Fibroblast of lung (primary cell): Measurements from ENCODE around the gene CERS6. TPM values are rescaled to one million over a fixed set of nuclear protein-coding genes. Genes with fewer than 3 reads are reported as not detected.

Source experiments
- DNase-seq, 2 donors: peaks; one replicate each; pipeline versions ENCODE4 v3.0.0 to v3.0.0-alpha.2; 2010; ENCODE audit warnings: low read depth in 2 of 2
- H2AFZ ChIP-seq: 2 replicates; pipeline ENCODE4 v1.5.1; 2012; ENCODE audit warnings: low read length, control low read depth, inconsistent platforms
- H3K27ac ChIP-seq: 2 replicates; pipeline ENCODE4 v1.5.1; 2011; ENCODE audit warnings: low read length, control low read depth; ENCODE audit not compliant: insufficient read depth
- H3K27me3 ChIP-seq: 2 replicates; pipeline ENCODE4 v1.5.1; 2011; ENCODE audit warnings: mild to moderate bottlenecking, low read length; ENCODE audit not compliant: control insufficient read depth, insufficient read depth
- H3K36me3 ChIP-seq: 2 replicates; pipeline ENCODE4 v1.5.1; 2011; ENCODE audit warnings: low read length; ENCODE audit not compliant: control insufficient read depth, insufficient read depth
- H3K4me1 ChIP-seq: 2 replicates; pipeline ENCODE4 v1.5.1; 2011; ENCODE audit warnings: low read length; ENCODE audit not compliant: control insufficient read depth, insufficient read depth; ENCODE audit errors: extremely low read depth
- H3K4me2 ChIP-seq: 2 replicates; pipeline ENCODE4 v1.5.1; 2011; ENCODE audit warnings: low read length, control low read depth; ENCODE audit not compliant: insufficient read depth; ENCODE audit errors: extremely low read depth
- H3K4me3 ChIP-seq, 4 experiments: fragments of 200-600 bp in 1 of 4; sonication (generic) in 1 of 4; replicated peaks in 1 of 4; 2 replicates each; pipeline ENCODE4 v1.5.1; 2011 to 2016; ENCODE audit warnings: low read length in 4 of 4, low read depth in 3 of 4, mild to moderate bottlenecking in 3 of 4, control low read depth in 2 of 4, inconsistent platforms in 1 of 4, mixed read lengths in 1 of 4; ENCODE audit not compliant: insufficient read depth in 1 of 4; ENCODE audit errors: control extremely low read depth in 1 of 4
- H3K79me2 ChIP-seq: 2 replicates; pipeline ENCODE4 v1.5.1; 2012; ENCODE audit warnings: mild to moderate bottlenecking, low read length, inconsistent platforms; ENCODE audit not compliant: control insufficient read depth, insufficient read depth
- H3K9ac ChIP-seq: 2 replicates; pipeline ENCODE4 v1.5.1; 2011; ENCODE audit warnings: mild to moderate bottlenecking, low read length, control low read depth; ENCODE audit not compliant: insufficient read depth
- H3K9me3 ChIP-seq: 2 replicates; pipeline ENCODE4 v1.5.1; 2012; ENCODE audit warnings: low read depth, low read length; ENCODE audit not compliant: control insufficient read depth, insufficient read depth
- H4K20me1 ChIP-seq: 2 replicates; pipeline ENCODE4 v1.5.1; 2011; ENCODE audit warnings: low read length; ENCODE audit not compliant: control insufficient read depth, insufficient read depth; ENCODE audit errors: extremely low read depth
- CTCF ChIP-seq, 2 donors: IDR thresholded peaks in 1 of 2; conservative IDR thresholded peaks in 1 of 2; 1 replicate in 1 of 2; 2 replicates in 1 of 2; pipeline ENCODE4 v1.5.1; 2011 to 2012; ENCODE audit warnings: low read length in 2 of 2, control low read depth in 1 of 2, inconsistent platforms in 1 of 2, low read depth in 1 of 2, mild to moderate bottlenecking in 1 of 2
- EZH2 ChIP-seq: IDR thresholded peaks from 2 replicates; pipeline ENCODE4 v1.5.1; 2012; ENCODE audit warnings: low read length, control low read depth, mild to moderate bottlenecking; ENCODE audit errors: missing control alignments
- polyA plus RNA-seq, 2 donors: library from polyadenylated mRNA; depleted of rRNA in 1 of 2; stranded (reverse) in 1 of 2; unstranded in 1 of 2; fragments of >200 nt; gene quantifications; 2 replicates each; pipeline ENCODE4 v1.2.1, GENCODE V29; 2011 to 2012; ENCODE audit warnings: missing spikeins in 1 of 2
- total RNA-seq: library from RNA; depleted of rRNA; stranded (reverse); fragments of >200 nt; gene quantifications from 2 replicates; pipeline ENCODE4 v1.2.1, GENCODE V29; 2014

CERS6 gene
- total and polyA plus RNA-seq, 2 donors (not counting 1 experiment from before 2014, with no cell fraction given): 7.2 to 16.5 TPM

- H3K9ac ChIP-seq: no peak overlapping the region
- H3K27ac ChIP-seq: no peak overlapping the region
- no peak overlapping the region for H3K4me3 ChIP-seq
- H4K20me1 ChIP-seq: no peaks in the 10 kb centered on the region
- no peaks in the 10 kb centered on the region for H3K36me3 ChIP-seq
- no peak overlapping the region for H2AFZ ChIP-seq
- no peaks in the 10 kb centered on the region for H3K79me2 ChIP-seq
- no peaks in the 10 kb centered on the region for H3K27me3 ChIP-seq
- no peaks in the 10 kb centered on the region for H3K4me1 ChIP-seq
- DNase-seq: peak; percentile 10 to 55
- H3K4me2 ChIP-seq: no peak overlapping the region
- no peaks in the 10 kb centered on the region for H3K9me3 ChIP-seq
- no peak for TF ChIP-seq EZH2
- TF ChIP-seq CTCF (conservative IDR thresholded peaks at IDR 0.05 in 1 of 2, IDR thresholded peaks at IDR 0.05 in 1 of 2; ENCODE audit: low read depth in 1 of 2, low read length in 2 of 2): no peak
Observed at GRCh38 chr2:168416555-168416954, 39.5 kb upstream of the CERS6 start.

- Histone ChIP-seq H4K20me1 (no peaks in the 10 kb centered on the region), H3K36me3 (no peaks in the 10 kb centered on the region), H3K79me2 (no peaks in the 10 kb centered on the region), H3K9ac (no peak overlapping the region), H3K9me3 (no peaks in the 10 kb centered on the region), H3K4me3 (no peak overlapping the region), H3K27me3 (no peaks in the 10 kb centered on the region), H2AFZ (no peak overlapping the region), H3K4me1 (no peaks in the 10 kb centered on the region), H3K27ac (no peak overlapping the region), H3K4me2 (no peak overlapping the region)
- TF ChIP-seq CTCF (conservative IDR thresholded peaks at IDR 0.05 in 1 of 2, IDR thresholded peaks at IDR 0.05 in 1 of 2; ENCODE audit: low read depth in 1 of 2, low read length in 2 of 2): no peak
- DNase-seq: no peak
Observed at GRCh38 chr2:168422584-168422983, 33.5 kb upstream of the CERS6 start.

GRCh38 chr2:168424112-168424951 lies 31.7 kb upstream of the CERS6 start:
- Histone ChIP-seq H3K79me2 (no peaks in the 10 kb centered on the region), H2AFZ (no peak overlapping the region), H3K9me3 (no peaks in the 10 kb centered on the region), H3K4me3 (no peak overlapping the region), H3K4me1 (no peaks in the 10 kb centered on the region), H4K20me1 (no peaks in the 10 kb centered on the region), H3K9ac (no peak overlapping the region), H3K36me3 (no peaks in the 10 kb centered on the region), H3K27me3 (no peaks in the 10 kb centered on the region), H3K27ac (no peak overlapping the region), H3K4me2 (no peak overlapping the region)
- DNase-seq: peak; percentile 37 to 82
- TF ChIP-seq CTCF (conservative IDR thresholded peaks at IDR 0.05 in 1 of 2, IDR thresholded peaks at IDR 0.05 in 1 of 2; ENCODE audit: low read depth in 1 of 2, low read length in 2 of 2): no peak
